ENCODE data around the gene GNB3.
A peak's percentile ranks its signal among the peaks of the same experiment; 100 is the strongest.
"Not testable (repeated sequence)": the region's sequence is repeated elsewhere in the genome, so short reads cannot be mapped to it uniquely, and the experiment has no call there.

GNB3 gene

DNA sequence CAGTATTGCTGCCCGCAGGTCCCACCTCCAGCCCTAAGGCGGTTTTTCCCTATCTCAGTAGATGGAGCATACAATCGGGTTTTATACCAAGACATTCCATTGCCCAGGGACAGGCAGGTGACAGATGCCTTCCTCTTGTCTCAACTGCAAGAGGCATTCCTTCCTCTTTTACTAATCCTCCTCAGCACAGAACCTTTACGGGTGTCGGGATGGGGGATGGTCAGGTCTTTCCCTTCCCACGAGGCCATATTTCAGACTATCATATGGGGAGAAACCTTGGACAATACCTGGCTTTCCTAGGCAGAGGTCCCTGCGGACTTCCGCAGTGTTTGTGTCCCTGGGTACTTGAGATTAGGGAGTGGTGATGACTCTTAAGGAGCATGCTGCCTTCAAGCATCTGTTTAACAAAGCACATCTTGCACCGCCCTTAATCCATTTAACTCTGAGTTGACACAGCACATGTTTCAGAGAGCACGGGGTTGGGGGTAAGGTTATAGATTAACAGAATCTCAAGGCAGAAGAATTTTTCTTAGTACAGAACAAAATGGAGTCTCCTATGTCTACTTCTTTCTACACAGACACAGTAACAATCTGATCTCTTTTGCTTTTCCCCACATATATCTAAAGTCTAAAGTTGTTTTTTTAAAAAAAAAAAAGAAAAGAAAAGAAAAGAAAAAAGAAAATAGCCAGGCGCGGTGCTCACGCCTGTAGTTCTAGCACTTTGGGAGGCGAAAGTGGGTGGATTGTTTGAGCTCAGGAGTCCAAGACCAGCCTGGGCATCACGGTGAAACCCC, 45.7 kb downstream of the GNB3 start:
- not testable (repeated sequence) for DNase-seq

GRCh38 chr12:6887460-6887859, 46.7 kb downstream of the GNB3 start:
- no peak for DNase-seq

- no peak for DNase-seq
Observed at GRCh38 chr12:6888360-6888759, 47.6 kb downstream of the GNB3 start.

- not testable (repeated sequence) for DNase-seq
Observed at GRCh38 chr12:6888794-6889193, 48.1 kb downstream of the GNB3 start.

DNA sequence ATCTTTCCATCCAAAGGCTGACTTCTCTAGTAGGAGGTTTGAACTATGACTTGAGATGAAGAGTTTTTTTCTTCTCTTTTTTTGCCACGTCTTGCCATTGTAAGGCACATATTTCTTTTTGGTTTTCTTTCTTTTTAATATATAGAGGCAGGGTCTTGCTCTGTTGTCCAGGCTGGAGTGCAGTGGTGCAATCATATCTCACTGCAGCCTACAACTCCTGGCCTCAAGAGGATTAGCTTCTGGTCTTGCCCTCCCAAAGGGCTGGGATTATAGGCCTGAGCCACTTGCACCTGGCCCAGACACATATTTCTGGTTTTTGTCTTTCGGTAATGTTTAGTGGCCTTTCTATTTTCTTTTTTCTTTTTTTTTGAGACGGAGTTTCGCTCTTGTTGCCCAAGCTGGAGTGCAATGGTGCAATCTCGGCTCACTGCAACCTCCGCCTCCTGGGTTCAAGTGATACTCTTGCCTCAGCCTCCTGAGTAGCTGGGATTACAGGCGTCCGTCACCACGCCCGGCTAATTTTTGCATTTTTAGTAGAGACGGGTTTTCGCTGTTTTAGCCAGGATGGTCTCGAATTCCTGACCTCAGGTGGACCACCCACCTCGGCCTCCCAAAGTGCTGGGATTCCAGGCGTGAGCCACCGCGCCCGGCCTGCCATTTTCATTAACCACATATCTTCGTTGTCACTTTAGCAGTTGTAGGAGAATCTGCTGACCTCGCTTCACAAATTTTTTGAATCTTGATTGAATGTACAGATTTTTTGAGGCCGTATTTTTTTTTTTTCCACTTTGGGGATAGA, 49.2 kb downstream of the GNB3 start:
- DNase-seq, result not testable (repeated sequence)

DNA sequence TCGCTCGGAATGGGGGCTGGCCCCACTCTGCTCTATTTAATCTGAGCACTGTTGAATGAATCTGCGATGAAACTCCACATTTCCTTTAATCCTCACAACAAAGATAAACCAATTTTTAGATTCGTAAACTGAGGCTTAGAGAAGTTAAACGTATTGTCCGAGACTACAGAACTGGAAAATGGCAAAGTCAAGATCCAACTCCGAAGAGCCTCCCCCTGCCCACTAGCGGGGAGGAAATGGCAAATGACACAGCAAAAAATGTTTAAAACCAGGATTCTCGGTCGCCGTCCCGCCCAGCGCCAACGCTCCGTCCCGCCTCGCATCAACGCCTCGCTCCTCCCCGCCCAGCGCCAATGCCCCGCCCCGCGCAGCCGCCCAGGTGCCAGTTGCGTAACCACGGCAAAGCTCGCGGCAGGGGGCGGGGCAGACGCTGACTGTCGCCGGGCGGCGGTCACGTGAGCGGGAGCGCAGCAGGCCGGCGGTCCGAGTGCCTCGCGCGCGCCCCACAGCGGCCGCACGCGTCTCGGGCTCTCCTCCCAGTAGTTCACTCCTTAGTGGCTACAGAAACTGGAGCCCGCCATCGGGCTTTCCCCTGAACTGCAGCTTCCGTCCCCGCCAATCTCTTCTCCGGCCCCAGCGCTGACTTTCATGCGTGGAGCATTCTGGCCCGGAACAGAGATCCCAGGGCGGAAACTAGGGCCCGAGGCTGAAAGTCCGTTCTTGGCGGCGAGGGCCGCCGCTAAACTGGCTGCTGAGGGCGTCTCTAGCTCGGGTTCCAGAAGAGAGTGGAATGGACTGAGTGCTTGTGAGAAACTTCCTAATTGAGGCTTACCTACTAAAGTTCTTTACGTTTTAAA, 50.3 kb downstream of the GNB3 start:
- peak; percentile 99 for DNase-seq

DNA sequence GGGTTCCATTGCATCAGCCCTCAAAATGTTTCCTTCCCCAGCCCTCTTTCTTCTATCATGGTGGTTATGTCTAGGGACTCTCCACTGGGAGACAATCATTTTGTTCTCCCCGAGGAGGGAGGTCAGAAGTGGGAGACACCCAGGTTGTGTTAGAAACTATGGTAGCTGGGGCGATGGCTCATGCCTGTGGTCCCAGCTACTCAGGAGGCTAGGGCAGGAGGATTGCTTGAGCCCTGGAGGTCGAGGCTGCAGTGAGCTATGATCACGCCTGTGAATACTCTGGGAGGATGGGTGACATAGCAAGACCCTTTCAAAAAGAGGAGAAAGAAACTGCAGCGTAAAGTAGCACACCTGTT, 50.9 kb downstream of the GNB3 start:
- no peak for DNase-seq

- not testable (repeated sequence) for DNase-seq
Observed at GRCh38 chr12:6892683-6893082, 52.0 kb downstream of the GNB3 start.

DNA sequence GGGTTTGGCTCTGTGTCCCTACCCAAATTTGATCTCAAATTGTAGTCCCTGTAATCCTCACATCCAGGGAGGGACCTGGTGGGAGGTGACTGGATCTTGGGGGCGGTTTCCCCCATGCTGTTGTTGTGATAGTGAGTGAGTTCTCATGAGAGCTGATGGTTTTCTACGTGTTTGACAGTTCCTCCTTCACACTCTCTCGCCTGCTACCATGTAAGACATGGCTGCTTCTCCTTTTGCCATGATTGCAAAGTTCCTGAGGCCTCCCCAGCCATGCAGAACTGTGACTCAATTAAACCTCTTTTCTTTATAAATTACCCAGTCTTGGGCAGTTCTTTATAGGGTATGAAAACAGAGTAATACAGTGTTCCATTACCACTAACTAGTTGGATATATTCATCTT, 53.6 kb downstream of the GNB3 start:
- DNase-seq, result no peak
